ENCODE measurements around the gene SEC24D. TPM values are rescaled to one million over a fixed set of nuclear protein-coding genes. Genes with fewer than 3 reads are reported as not detected.

The SEC24D gene
- total and polyA plus RNA-seq, 2 of the 8 experiments (the other 6 are each of a cell fraction or from before 2014, with no cell fraction given), result 28.9 to 91.6 TPM

GRCh38 chr4:118834070-118834469 is 1.9 kb downstream of the SEC24D start:
- DNase-seq (ENCODE audit: low read depth in 1 of 2, low spot score in 2 of 2), result no peak
- CTCF ChIA-PET (ENCODE audit: partially characterized antibody), result no interaction called here
- TF ChIP-seq RFX5 (IDR thresholded peaks at IDR 0.05; ENCODE audit: borderline replicate concordance, low read depth, low read length) (no peak), TEAD4 (IDR thresholded peaks at IDR 0.05; ENCODE audit: low read depth, low read length) (no peak), PHF8 (conservative IDR thresholded peaks at IDR 0.05; ENCODE audit: low read depth, low read length) (no peak), SIN3A (conservative IDR thresholded peaks at IDR 0.05 in 1 of 2, IDR thresholded peaks at IDR 0.05 in 1 of 2; ENCODE audit: low read depth in 1 of 2, low read length in 2 of 2) (no peak), SP2 (IDR thresholded peaks at IDR 0.05; ENCODE audit: low read length) (no peak), JUN (IDR thresholded peaks at IDR 0.05; ENCODE audit: low read depth, low read length) (no peak), E2F6 (IDR thresholded peaks at IDR 0.05) (no peak), BACH1 (IDR thresholded peaks at IDR 0.05; ENCODE audit: low read length) (no peak), CBX5 (IDR thresholded peaks at IDR 0.05; ENCODE audit: low read depth, low read length) (no peak), RBBP5 (IDR thresholded peaks at IDR 0.05; ENCODE audit: borderline replicate concordance, low read depth, low read length) (no peak), EGR1 (IDR thresholded peaks at IDR 0.05; ENCODE audit: borderline replicate concordance, low read depth, low read length) (no peak), KDM5A (IDR thresholded peaks at IDR 0.05; ENCODE audit: low read length) (no peak), CBX8 (IDR thresholded peaks at IDR 0.05; ENCODE audit: borderline replicate concordance, low read depth, low read length) (no peak), SP4 (IDR thresholded peaks at IDR 0.05; ENCODE audit: low read length) (no peak)

More at GRCh38 chr4:118834070-118834469, 1.9 kb downstream of the SEC24D start:
- Histone ChIP-seq H3K18ac (ENCODE audit: extremely low read depth, low read length) (no peak overlapping the region), H2AK5ac (ENCODE audit: low read depth, low read length) (no peak overlapping the region), H4K5ac (ENCODE audit: insufficient read length, low read depth, low read length) (no peak overlapping the region), H3K79me1 (ENCODE audit: low read depth, low read length) (peaks cover 3% of the 10 kb centered on the region; the same call in 1 of the 2 replicates), H3K9me3 (ENCODE audit: insufficient read depth in 2 of 2, low read depth in 1 of 2, low read length in 1 of 2) (no peaks in the 10 kb centered on the region), H3K4me1 (replicated peaks in 1 of 4; ENCODE audit: control insufficient read depth in 3 of 4, insufficient read depth in 4 of 4, low read length in 3 of 4) (peaks cover 0 to 5% (median under 1%) of the 10 kb centered on the region in 4 experiments; a peak in 1 of 7 replicates), H2BK20ac (ENCODE audit: low read length) (no peak overlapping the region), H3K14ac (ENCODE audit: insufficient read length) (no peak overlapping the region), H3K23me2 (ENCODE audit: low read depth, low read length) (peaks cover 8% of the 10 kb centered on the region; the same call in 1 of the 2 replicates), H2BK5ac (ENCODE audit: low read depth, low read length) (no peak overlapping the region), H2BK12ac (ENCODE audit: low read depth, low read length) (no peak overlapping the region), H4K91ac (replicated peaks; ENCODE audit: insufficient read length, low read length) (no peak overlapping the region), H4K20me1 (replicated peaks in 1 of 2; ENCODE audit: control insufficient read depth in 1 of 2, insufficient read depth in 2 of 2, low read length in 2 of 2) (peaks cover 0 to 1% of the 10 kb centered on the region in 2 experiments), H3K27ac (ENCODE audit: low read depth, low read length) (no peak overlapping the region), H3K9ac (replicated peaks in 1 of 4; ENCODE audit: extremely low read depth in 1 of 4, low read depth in 3 of 4, low read length in 3 of 4) (no peak overlapping the region), H4K8ac (ENCODE audit: extremely low read depth, insufficient read depth, low read length) (no peak overlapping the region), H3K4me3 (ENCODE audit: extremely low read depth in 1 of 4, insufficient read depth in 2 of 4, low read depth in 3 of 4, low read length in 4 of 4) (peak overlapping the region in 1 of 4 experiments; percentile 70; a peak in 2 of 8 replicates), H2AFZ (ENCODE audit: low read length) (no peak overlapping the region), H2BK120ac (replicated peaks; ENCODE audit: low read depth, low read length) (no peak overlapping the region), H2BK15ac (ENCODE audit: low read length) (no peak overlapping the region), H3K36me3 (ENCODE audit: control insufficient read depth in 2 of 4, insufficient read depth in 4 of 4, low read length in 3 of 4) (peaks cover 3 to 25% (median 14%) of the 10 kb centered on the region in 4 experiments; a peak in 6 of 8 replicates), H3K79me2 (ENCODE audit: control insufficient read depth in 1 of 2, insufficient read depth in 2 of 2, low read length in 2 of 2) (peaks cover 4 to 61% of the 10 kb centered on the region in 2 experiments; a peak in 3 of 4 replicates), H3K4me2 (ENCODE audit: insufficient read depth in 1 of 2, low read depth in 2 of 2, low read length in 2 of 2) (peak overlapping the region; percentile 8 to 88; a peak in 2 of 4 replicates), H3K56ac (replicated peaks; ENCODE audit: insufficient read length, low read depth, low read length) (no peak overlapping the region), H3K27me3 (replicated peaks in 1 of 4; ENCODE audit: control insufficient read depth in 3 of 4, extremely low read depth in 1 of 4, insufficient read depth in 3 of 4, low read length in 3 of 4) (no peaks in the 10 kb centered on the region), H3K4ac (replicated peaks; ENCODE audit: insufficient read length, low read depth, low read length) (no peak overlapping the region), H3K23ac (ENCODE audit: insufficient read length) (no peak overlapping the region)
- FAIRE-seq, result no peak
- WGBS, 2 experiments (ENCODE audit: extremely low coverage in 1 of 2, insufficient coverage in 1 of 2, insufficient read length in 1 of 2, insufficient replicate concordance in 2 of 2, low coverage in 1 of 2, low lambda C conversion rate in 2 of 2, missing lambda C conversion rate in 1 of 2), result 82% methylated on average over 4 of the region's 4 CpGs; no CpG with 5 or more reads in 1 of the 2 experiments
- POLR2A ChIA-PET (ENCODE audit: partially characterized antibody), result no interaction called here
